GM18519 (cell line): ENCODE results near the gene PLA1A.
A peak's percentile ranks its signal among the peaks of the same experiment; 100 is the strongest.

Experiments
- ATAC-seq: cut with Tn5 transposase; IDR thresholded peaks from one replicate; pipeline ENCODE4 v1.9.1; 2021; ENCODE audit warnings: mild to moderate bottlenecking, moderate library complexity; ENCODE audit not compliant: unreplicated experiment, low FRiP score

Gene PLA1A

GRCh38 chr3:119602676-119603075 is 5.0 kb downstream of the PLA1A start:
- ATAC-seq, result no peak

GRCh38 chr3:119604878-119605277 is 7.2 kb downstream of the PLA1A start:
- ATAC-seq, result no peak

- ATAC-seq, result no peak
Observed at GRCh38 chr3:119608405-119609000, 10.8 kb downstream of the PLA1A start.

- ATAC-seq, result no peak
Observed at GRCh38 chr3:119609301-119609700, 11.6 kb downstream of the PLA1A start.

- no peak for ATAC-seq
Observed at GRCh38 chr3:119611664-119612063, 14.0 kb downstream of the PLA1A start.

- ATAC-seq, result no peak
Observed at GRCh38 chr3:119613201-119613600, 15.5 kb downstream of the PLA1A start.

- no peak for ATAC-seq
Observed at GRCh38 chr3:119613872-119614271, 16.2 kb downstream of the PLA1A start.

- ATAC-seq, result no peak
Observed at GRCh38 chr3:119616056-119616455, 18.4 kb downstream of the PLA1A start.

- ATAC-seq, result no peak
Observed at GRCh38 chr3:119619094-119619493, 21.4 kb downstream of the PLA1A start.

- ATAC-seq, result no peak
Observed at GRCh38 chr3:119620899-119621298, 23.2 kb downstream of the PLA1A start.

GRCh38 chr3:119624002-119624720 is 26.5 kb downstream of the PLA1A start:
- ATAC-seq, result no peak

- ATAC-seq, result no peak
Observed at GRCh38 chr3:119625451-119626153, 27.9 kb downstream of the PLA1A start.

- no peak for ATAC-seq
Observed at GRCh38 chr3:119626196-119626595, 28.5 kb downstream of the PLA1A start.

GRCh38 chr3:119627461-119627860 is 29.8 kb downstream of the PLA1A start:
- no peak for ATAC-seq

- peak; percentile 35 for ATAC-seq
Observed at GRCh38 chr3:119628390-119628789, 30.7 kb downstream of the PLA1A start.

GRCh38 chr3:119628816-119629445 is 31.2 kb downstream of the PLA1A start:
- peak; percentile 33 for ATAC-seq

GRCh38 chr3:119630128-119630879 is 32.6 kb downstream of the PLA1A start:
- ATAC-seq, result no peak

GRCh38 chr3:119630880-119631329 is 33.2 kb downstream of the PLA1A start:
- ATAC-seq, result no peak

GRCh38 chr3:119631516-119631915 is 33.8 kb downstream of the PLA1A start:
- ATAC-seq, result no peak

- no peak for ATAC-seq
Observed at GRCh38 chr3:119632216-119632615, 34.5 kb downstream of the PLA1A start.
